ENCODE results near the gene ARID5B. TPM values are rescaled to one million over a fixed set of nuclear protein-coding genes. Genes with fewer than 3 reads are reported as not detected.

The ARID5B gene
- total and polyA plus RNA-seq, 2 donors (not counting 3 experiments of a cell fraction or from before 2014, with no cell fraction given), result 5.6 to 8.9 TPM

GRCh38 chr10:61962971-61963370 is 61.5 kb downstream of the ARID5B start:
- FAIRE-seq (no peak), DNase-seq (ENCODE audit: low read depth, low spot score) (no peak)
- no peaks in the 10 kb centered on the region for H4K20me1 ChIP-seq (replicated peaks; ENCODE audit: control insufficient read depth, extremely low read depth, insufficient read depth, low read length)
- CTCF ChIA-PET, result interaction anchor here (1.2 kb wide), 1 partner anchor 10 kb away, joined by 4 read pairs; no protein-coding TSS in a partner anchor
- dilution Hi-C loops (cut with MboI; ENCODE audit: extremely low pct_ligation_motif_present, low sequenced_read_pairs) (no loop called here), intact Hi-C loops (cut with micrococcal nuclease) (no loop called here)
- no peak for TF ChIP-seq JUN (IDR thresholded peaks at IDR 0.05; ENCODE audit: borderline replicate concordance, insufficient read depth, insufficient read length, low read depth)
- H3K4me1 ChIP-seq (ENCODE audit: control insufficient read depth, extremely low read depth, insufficient read depth, low read length), result no peaks in the 10 kb centered on the region
- H2AFZ ChIP-seq (ENCODE audit: low read depth, low read length), result no peak overlapping the region
- no peaks in the 10 kb centered on the region for H3K9me1 ChIP-seq (replicated peaks; ENCODE audit: control insufficient read depth, extremely low read depth, insufficient read depth, low read length)
- no peaks in the 10 kb centered on the region for H3K79me2 ChIP-seq (ENCODE audit: control insufficient read depth, insufficient read depth, low read length)
- H3K27ac ChIP-seq (ENCODE audit: insufficient read depth, low read depth, low read length), result no peak overlapping the region
- no peaks in the 10 kb centered on the region for H3K36me3 ChIP-seq (ENCODE audit: control insufficient read depth in 2 of 2, extremely low read depth in 1 of 2, insufficient read depth in 2 of 2, low read length in 2 of 2)
- no peaks in the 10 kb centered on the region for H3K9me3 ChIP-seq (replicated peaks; ENCODE audit: control insufficient read depth, insufficient read depth, low read length)
- H3K27me3 ChIP-seq (ENCODE audit: control insufficient read depth in 2 of 2, insufficient read depth in 2 of 2, low read length in 2 of 2), result no peaks in the 10 kb centered on the region
- H3K4me2 ChIP-seq (ENCODE audit: insufficient read depth, low read length), result no peak overlapping the region
- no peak overlapping the region for H3K4me3 ChIP-seq (replicated peaks in 1 of 3; ENCODE audit: insufficient read depth in 1 of 3, low read depth in 1 of 3, low read length in 3 of 3)
- no TSS peak for BruUV-seq (replicated peaks)
- POLR2A ChIA-PET, result no interaction called here
- H3K9ac ChIP-seq (replicated peaks; ENCODE audit: extremely low read depth, insufficient read depth, low read length), result no peak overlapping the region

- ChIA-PET POLR2A (no interaction called here), CTCF (interaction anchor here (1.2 to 1.3 kb wide), 2 partner anchors 11 to 12 kb away, joined by 4 to 5 read pairs; no protein-coding TSS in a partner anchor)
These were observed 62.2 kb downstream of the ARID5B start for GRCh38 chr10:61963669-61964058.

More at GRCh38 chr10:61963669-61964058, 62.2 kb downstream of the ARID5B start:
- DNase-seq (ENCODE audit: low read depth, low spot score) (no peak), FAIRE-seq (no peak)
- Histone ChIP-seq H3K36me3 (ENCODE audit: control insufficient read depth in 2 of 2, extremely low read depth in 1 of 2, insufficient read depth in 2 of 2, low read length in 2 of 2) (no peaks in the 10 kb centered on the region), H3K79me2 (ENCODE audit: control insufficient read depth, insufficient read depth, low read length) (no peaks in the 10 kb centered on the region), H4K20me1 (replicated peaks; ENCODE audit: control insufficient read depth, extremely low read depth, insufficient read depth, low read length) (no peaks in the 10 kb centered on the region), H3K4me2 (ENCODE audit: insufficient read depth, low read length) (no peak overlapping the region), H3K27me3 (ENCODE audit: control insufficient read depth in 2 of 2, insufficient read depth in 2 of 2, low read length in 2 of 2) (no peaks in the 10 kb centered on the region), H3K4me1 (ENCODE audit: control insufficient read depth, extremely low read depth, insufficient read depth, low read length) (no peaks in the 10 kb centered on the region), H2AFZ (ENCODE audit: low read depth, low read length) (no peak overlapping the region), H3K9me1 (replicated peaks; ENCODE audit: control insufficient read depth, extremely low read depth, insufficient read depth, low read length) (no peaks in the 10 kb centered on the region), H3K4me3 (replicated peaks in 1 of 3; ENCODE audit: insufficient read depth in 1 of 3, low read depth in 1 of 3, low read length in 3 of 3) (no peak overlapping the region), H3K9me3 (replicated peaks; ENCODE audit: control insufficient read depth, insufficient read depth, low read length) (no peaks in the 10 kb centered on the region), H3K27ac (ENCODE audit: insufficient read depth, low read depth, low read length) (no peak overlapping the region), H3K9ac (replicated peaks; ENCODE audit: extremely low read depth, insufficient read depth, low read length) (no peak overlapping the region)
- dilution Hi-C loops (cut with MboI; ENCODE audit: extremely low pct_ligation_motif_present, low sequenced_read_pairs), result no loop called here
- TF ChIP-seq POLR2AphosphoS5 (IDR thresholded peaks at IDR 0.05; ENCODE audit: insufficient read depth, low read depth, low read length) (no peak), EZH2 (IDR thresholded peaks at IDR 0.05; ENCODE audit: borderline replicate concordance, low read depth, low read length, severe bottlenecking) (no peak), JUN (IDR thresholded peaks at IDR 0.05; ENCODE audit: borderline replicate concordance, insufficient read depth, insufficient read length, low read depth) (no peak), POLR2A (IDR thresholded peaks at IDR 0.05; ENCODE audit: low read depth, low read length) (no peak), CTCF (IDR thresholded peaks at IDR 0.05; ENCODE audit: extremely low read depth in 1 of 2, insufficient read depth in 1 of 2, low read depth in 1 of 2, low read length in 2 of 2) (no peak), FOS (IDR thresholded peaks at IDR 0.05; ENCODE audit: borderline replicate concordance, insufficient read depth, low read length) (no peak), MAX (IDR thresholded peaks at IDR 0.05; ENCODE audit: insufficient read depth, insufficient read length) (no peak), GATA2 (IDR thresholded peaks at IDR 0.05; ENCODE audit: insufficient read depth, insufficient read length, low read depth, low read length) (no peak), MYC (IDR thresholded peaks at IDR 0.05; ENCODE audit: low read depth, low read length) (no peak)
- intact Hi-C loops (cut with micrococcal nuclease), result no loop called here
- no TSS peak for BruUV-seq (replicated peaks)

Measured in endothelial cell of umbilical vein (primary cell).